Left lung (tissue), 10 donors: ENCODE results near the gene SYNGR4. TPM values are rescaled to one million over a fixed set of nuclear protein-coding genes. Genes with fewer than 3 reads are reported as not detected.

Source experiments
- ATAC-seq: fragments of 200-7000 bp; cut with Tn5 transposase; one replicate; pipeline ENCODE4 v1.9.1; 2020; ENCODE audit warnings: moderate library complexity
- DNase-seq, 4 donors: peaks; one replicate each; pipeline ENCODE4 v3.0.0-alpha.2; 2013 to 2020
- H3K27ac ChIP-seq, 2 donors: fragments of 200-600 bp; sonication (generic) in 1 of 2; one replicate each; pipeline versions ENCODE4 v1.5.0 to v1.8.0; 2020 to 2021
- H3K27me3 ChIP-seq, 2 donors: fragments of 200-600 bp; sonication (generic) in 1 of 2; one replicate each; pipeline versions ENCODE4 v1.5.0 to v1.8.0; 2020 to 2021
- H3K36me3 ChIP-seq, 2 donors: fragments of 200-600 bp; sonication (generic) in 1 of 2; one replicate each; pipeline versions ENCODE4 v1.5.0 to v1.8.0; 2020 to 2021
- H3K4me1 ChIP-seq, 2 donors: fragments of 200-600 bp; one replicate each; pipeline ENCODE4 v1.8.0; 2021
- H3K4me3 ChIP-seq, 2 donors: fragments of 200-600 bp; sonication (generic) in 1 of 2; one replicate each; pipeline versions ENCODE4 v1.5.0 to v1.8.0; 2020 to 2021; ENCODE audit warnings: mild to moderate bottlenecking in 1 of 2
- H3K9me3 ChIP-seq, 2 donors: fragments of 200-600 bp; sonication (generic) in 1 of 2; one replicate each; pipeline versions ENCODE4 v1.5.0 to v1.8.0; 2020 to 2021
- intact Hi-C, 2 donors: fragments of 100-400 bp; cut with DNase I; formaldehyde crosslinking; loops; one replicate each; pipeline versions ENCODE4 v1.11.2 to v1.14.2; 2022
- polyA plus RNA-seq, 6 donors: library from polyadenylated mRNA; unstranded; fragments of 120-200 nt; gene quantifications; one replicate each; pipeline ENCODE4 v1.2.1, GENCODE V29; 2013; ENCODE audit not compliant: insufficient read length in 6 of 6
- total RNA-seq, 2 donors: library from RNA; stranded (reverse); fragmentation: NEBNext Ultra II Directional; extraction: Animal tissue kit (Norgen Biotek cat#: 25700); gene quantifications; one replicate each; pipeline ENCODE4 v1.2.1, GENCODE V29; 2021
- TF ChIP-seq, protein P1 (sequence below), 2 donors: fragments of 200-600 bp; sonication (generic) in 1 of 2; IDR thresholded peaks; one replicate each; pipeline versions ENCODE4 v1.5.0 to v1.8.0; 2021; ENCODE audit warnings: antibody characterized with exemption in 2 of 2
- donor health status: DM: no; HTN: yes; CAD: no.
- donor health status: DM: no; HTN: no; CAD: no.

Gene SYNGR4
- total and polyA plus RNA-seq, 8 donors, result 0.14 to 0.65 TPM; not detected in 6

DNA sequence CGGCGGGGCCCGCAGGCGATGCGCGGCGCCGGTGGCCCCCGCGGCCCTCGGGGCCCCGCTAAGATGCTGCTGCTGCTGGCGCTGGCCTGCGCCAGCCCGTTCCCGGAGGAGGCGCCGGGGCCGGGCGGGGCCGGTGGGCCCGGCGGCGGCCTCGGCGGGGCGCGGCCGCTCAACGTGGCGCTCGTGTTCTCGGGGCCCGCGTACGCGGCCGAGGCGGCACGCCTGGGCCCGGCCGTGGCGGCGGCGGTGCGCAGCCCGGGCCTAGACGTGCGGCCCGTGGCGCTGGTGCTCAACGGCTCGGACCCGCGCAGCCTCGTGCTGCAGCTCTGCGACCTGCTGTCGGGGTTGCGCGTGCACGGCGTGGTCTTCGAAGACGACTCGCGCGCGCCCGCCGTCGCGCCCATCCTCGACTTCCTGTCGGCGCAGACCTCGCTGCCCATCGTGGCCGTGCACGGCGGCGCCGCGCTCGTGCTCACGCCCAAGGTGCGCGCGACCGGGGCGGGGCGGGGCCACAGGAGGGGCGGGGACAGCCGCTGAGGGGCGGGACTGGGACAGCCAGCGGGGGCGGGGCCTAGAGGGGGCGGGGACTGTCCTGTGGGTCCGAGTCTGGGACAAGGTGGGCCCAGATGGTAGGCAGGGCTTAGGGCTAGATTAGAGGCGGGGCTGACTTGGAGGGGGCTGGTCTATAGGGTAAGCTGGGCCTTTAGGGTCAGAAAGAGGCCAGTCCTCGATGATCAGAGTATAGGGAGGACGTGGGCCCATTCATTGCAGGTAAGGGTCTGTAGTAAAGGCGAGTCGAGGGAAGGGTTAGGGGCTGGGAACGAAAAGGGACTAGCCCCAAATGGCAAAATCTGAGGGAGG is 34.4 kb downstream of the SYNGR4 start:
- ATAC-seq (peak; percentile 82), DNase-seq (peak in 3 of 4 donors; percentile 62 to 94 (median 83))
- no peaks in the 10 kb centered on the region for H3K9me3 ChIP-seq
- intact Hi-C loops, result no loop called here
- peaks cover 40 to 53% of the 10 kb centered on the region in 2 donors for H3K27me3 ChIP-seq
- no peak overlapping the region for H3K27ac ChIP-seq
- peak overlapping the region; percentile 11 to 36 for H3K4me3 ChIP-seq
- no peaks in the 10 kb centered on the region for H3K36me3 ChIP-seq
- peaks cover 0 to 34% of the 10 kb centered on the region in 2 donors for H3K4me1 ChIP-seq
- TF ChIP-seq, protein P1, sequence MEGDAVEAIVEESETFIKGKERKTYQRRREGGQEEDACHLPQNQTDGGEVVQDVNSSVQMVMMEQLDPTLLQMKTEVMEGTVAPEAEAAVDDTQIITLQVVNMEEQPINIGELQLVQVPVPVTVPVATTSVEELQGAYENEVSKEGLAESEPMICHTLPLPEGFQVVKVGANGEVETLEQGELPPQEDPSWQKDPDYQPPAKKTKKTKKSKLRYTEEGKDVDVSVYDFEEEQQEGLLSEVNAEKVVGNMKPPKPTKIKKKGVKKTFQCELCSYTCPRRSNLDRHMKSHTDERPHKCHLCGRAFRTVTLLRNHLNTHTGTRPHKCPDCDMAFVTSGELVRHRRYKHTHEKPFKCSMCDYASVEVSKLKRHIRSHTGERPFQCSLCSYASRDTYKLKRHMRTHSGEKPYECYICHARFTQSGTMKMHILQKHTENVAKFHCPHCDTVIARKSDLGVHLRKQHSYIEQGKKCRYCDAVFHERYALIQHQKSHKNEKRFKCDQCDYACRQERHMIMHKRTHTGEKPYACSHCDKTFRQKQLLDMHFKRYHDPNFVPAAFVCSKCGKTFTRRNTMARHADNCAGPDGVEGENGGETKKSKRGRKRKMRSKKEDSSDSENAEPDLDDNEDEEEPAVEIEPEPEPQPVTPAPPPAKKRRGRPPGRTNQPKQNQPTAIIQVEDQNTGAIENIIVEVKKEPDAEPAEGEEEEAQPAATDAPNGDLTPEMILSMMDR (IDR thresholded peaks at IDR 0.05), result no peak

DNA sequence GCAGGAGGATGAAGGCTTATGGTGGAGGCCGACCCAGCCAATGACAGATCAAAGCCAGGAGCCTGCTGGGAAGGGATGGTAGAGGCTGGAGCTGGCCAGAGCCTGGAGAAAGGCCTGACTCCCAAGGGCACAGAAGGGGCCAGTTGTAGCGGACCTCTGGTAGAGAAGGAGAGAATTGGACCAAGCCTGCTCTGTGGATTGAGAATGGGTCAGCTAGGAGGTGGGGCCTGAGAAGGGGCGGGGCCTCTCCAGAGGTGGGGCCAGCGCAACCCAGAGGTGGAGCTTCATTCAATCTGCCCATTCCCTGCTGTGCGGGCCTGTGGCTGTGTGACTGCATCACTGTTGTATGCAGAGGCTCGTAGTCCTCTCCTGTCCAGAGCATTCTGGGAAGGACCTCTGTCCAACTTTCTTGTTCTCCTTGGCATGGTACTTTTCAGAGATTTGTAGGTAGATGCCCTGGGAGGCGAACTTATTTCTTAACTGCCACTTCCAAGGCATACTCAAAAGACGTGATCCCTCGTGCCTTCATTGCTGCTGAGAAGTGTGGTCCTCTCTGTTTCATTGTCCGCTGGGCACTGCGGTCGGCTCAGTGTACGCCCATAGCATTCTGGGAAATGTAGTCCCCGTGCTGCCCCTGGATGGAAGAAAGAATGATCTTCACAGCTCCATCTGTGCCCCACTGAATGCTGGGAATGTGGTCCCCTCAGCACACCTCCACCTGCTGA is 36.0 kb downstream of the SYNGR4 start:
- Histone ChIP-seq H3K27ac (no peak overlapping the region), H3K4me3 (no peak overlapping the region), H3K27me3 (peaks cover 24 to 42% of the 10 kb centered on the region in 2 donors), H3K9me3 (no peaks in the 10 kb centered on the region), H3K4me1 (peaks cover 0 to 22% of the 10 kb centered on the region in 2 donors), H3K36me3 (no peaks in the 10 kb centered on the region)
- TF ChIP-seq, protein P1 (IDR thresholded peaks at IDR 0.05), result no peak
- DNase-seq (no peak), ATAC-seq (peak; percentile 44)
- intact Hi-C loops, result no loop called here

DNA sequence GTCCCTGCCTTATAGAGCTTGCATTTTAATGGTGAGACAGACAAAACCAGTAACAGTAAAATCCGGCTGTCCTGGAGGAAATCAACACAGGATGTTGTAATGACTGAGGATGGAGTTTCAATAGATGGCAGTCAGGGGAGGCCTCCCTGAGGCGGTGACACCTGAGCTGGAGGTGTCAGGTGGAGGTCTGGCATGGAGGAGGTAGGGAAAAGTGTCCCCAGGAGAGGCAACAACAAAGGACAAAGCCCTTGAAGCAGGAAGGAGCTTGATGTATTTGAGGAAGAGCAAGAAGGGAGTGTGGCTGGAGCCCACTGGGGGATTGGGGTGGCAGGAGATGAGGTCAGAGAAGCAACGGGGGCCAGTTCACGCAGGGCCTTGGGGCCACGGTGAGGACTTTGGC is 37.1 kb downstream of the SYNGR4 start:
- TF ChIP-seq, protein P1 (IDR thresholded peaks at IDR 0.05), result no peak
- intact Hi-C loops, result no loop called here

DNA sequence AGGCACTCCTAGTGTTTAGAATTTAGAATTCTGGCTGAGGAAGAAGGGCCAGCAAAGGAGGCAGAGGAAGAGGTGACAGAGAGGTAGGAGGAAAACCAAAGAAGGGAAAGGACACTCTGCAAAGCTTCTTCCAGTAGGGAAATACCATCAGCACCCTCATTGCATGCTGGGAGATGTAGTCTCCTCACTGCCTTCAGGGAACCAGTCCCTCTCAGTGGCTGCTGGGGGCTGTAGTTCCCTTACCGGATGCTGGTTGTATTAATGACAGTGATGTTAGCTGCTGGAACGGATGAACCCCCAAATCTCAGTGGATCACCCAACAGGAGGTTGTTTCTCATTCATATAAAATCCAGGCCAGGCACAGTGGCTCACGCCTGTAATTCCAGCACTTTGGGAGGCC is 39.4 kb downstream of the SYNGR4 start:
- ATAC-seq (peak; percentile 48), DNase-seq (no peak)
- Histone ChIP-seq H3K27ac (no peak overlapping the region), H3K9me3 (no peaks in the 10 kb centered on the region), H3K27me3 (peaks cover 0 to 24% of the 10 kb centered on the region in 2 donors), H3K4me3 (no peak overlapping the region), H3K36me3 (no peaks in the 10 kb centered on the region), H3K4me1 (peaks cover 0 to 6% of the 10 kb centered on the region in 2 donors)
- TF ChIP-seq, protein P1 (IDR thresholded peaks at IDR 0.05), result no peak
- intact Hi-C loops, result no loop called here

More for the DNA sequence above, 37.1 kb downstream of the SYNGR4 start:
- H3K4me1 ChIP-seq, result peaks cover 0 to 22% of the 10 kb centered on the region in 2 donors
- ATAC-seq, result no peak
- H3K27ac ChIP-seq, result no peak overlapping the region
- H3K4me3 ChIP-seq, result no peak overlapping the region
- no peaks in the 10 kb centered on the region for H3K36me3 ChIP-seq
- H3K27me3 ChIP-seq, result peaks cover 13 to 38% of the 10 kb centered on the region in 2 donors
- no peak for DNase-seq
- no peaks in the 10 kb centered on the region for H3K9me3 ChIP-seq
